Measurements from ENCODE around the gene ATP6V1C2. TPM values are rescaled to one million over a fixed set of nuclear protein-coding genes. Genes with fewer than 3 reads are reported as not detected.

Gene ATP6V1C2
- total RNA-seq, 1 experiment from 2014 or later, result 0.40 TPM

DNA sequence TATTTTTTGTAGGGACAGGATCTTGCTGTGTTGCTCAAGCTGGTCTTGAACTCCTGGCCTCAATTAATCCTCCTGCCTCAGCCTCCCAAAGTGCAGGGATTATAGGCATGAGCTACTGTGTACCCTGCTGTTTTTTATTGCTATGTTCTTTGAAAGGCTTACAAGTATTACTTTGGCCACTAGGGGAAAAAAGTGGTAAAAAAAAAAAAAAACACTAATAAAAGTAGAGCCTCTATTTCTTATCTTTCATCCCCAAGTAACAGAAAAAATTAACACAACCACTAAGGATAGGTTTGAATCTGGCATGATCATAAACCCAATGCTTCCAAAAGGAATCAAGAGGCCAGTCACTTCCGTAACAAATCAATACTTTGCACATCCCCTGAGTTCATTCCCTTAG, 43.2 kb upstream of the ATP6V1C2 start:
- Histone ChIP-seq H3K4me1 (ENCODE audit: insufficient read depth, low read length) (no peaks in the 10 kb centered on the region), H3K4me3 (ENCODE audit: low read length) (no peak overlapping the region), H3K36me3 (ENCODE audit: low read depth, low read length) (peaks cover 29% of the 10 kb centered on the region), H3K27me3 (ENCODE audit: low read length) (no peaks in the 10 kb centered on the region), H3K27ac (ENCODE audit: low read length) (no peak overlapping the region), H4K20me1 (ENCODE audit: low read length) (no peaks in the 10 kb centered on the region), H3F3A (ENCODE audit: low read length, unreplicated experiment) (no peaks in the 10 kb centered on the region), H3K9ac (ENCODE audit: low read length) (no peak overlapping the region), H3K79me2 (ENCODE audit: low read length) (peaks cover 18% of the 10 kb centered on the region), H3K4me2 (ENCODE audit: low read length) (no peak overlapping the region), H2AFZ (ENCODE audit: low read length) (no peak overlapping the region), H3K9me2 (replicated peaks; ENCODE audit: low read length) (no peaks in the 10 kb centered on the region), H3K9me3 (ENCODE audit: low read length) (no peaks in the 10 kb centered on the region)
- DNase-seq, result no peak
- no TSS peak for BruUV-seq (replicated peaks)
- TF ChIP-seq EZH2phosphoT487 (IDR thresholded peaks at IDR 0.05; ENCODE audit: borderline replicate concordance, low read length), result no peak
- peak; percentile 60 for TF ChIP-seq CTCF (conservative IDR thresholded peaks at IDR 0.05; ENCODE audit: low read depth, low read length)
- intact Hi-C loops (cut with micrococcal nuclease), result no loop called here
- ATAC-seq, result no peak
- ChIA-PET CTCF (interaction anchor here (0.7 kb wide), 1 partner anchor 9 kb away, joined by 3 read pairs; no protein-coding TSS in a partner anchor), POLR2A (ENCODE audit: unreplicated experiment) (no interaction called here)

DNA sequence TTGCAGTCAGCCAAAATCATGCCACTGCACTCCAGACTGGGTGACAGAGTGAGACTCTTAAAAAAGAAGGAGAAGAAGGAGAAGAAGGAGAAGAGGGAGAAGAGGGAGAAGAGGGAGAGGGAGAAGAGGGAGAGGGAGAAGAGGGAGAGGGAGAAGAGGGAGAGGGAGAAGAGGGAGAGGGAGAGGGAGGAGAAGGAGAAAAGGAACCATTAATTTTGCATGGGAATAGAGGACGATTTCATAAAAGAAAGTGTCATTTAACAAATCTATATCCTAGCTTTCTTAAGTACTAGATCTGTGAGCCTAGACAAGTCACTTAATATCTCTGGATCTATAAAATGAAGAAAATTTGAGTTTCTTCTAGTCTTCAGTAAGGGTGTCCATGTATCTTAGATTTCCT, 41.2 kb upstream of the ATP6V1C2 start:
- Histone ChIP-seq H3K9ac (ENCODE audit: low read length) (no peak overlapping the region), H3K4me3 (ENCODE audit: low read length) (no peak overlapping the region), H4K20me1 (ENCODE audit: low read length) (no peaks in the 10 kb centered on the region), H3K27ac (ENCODE audit: low read length) (no peak overlapping the region), H2AFZ (ENCODE audit: low read length) (no peak overlapping the region), H3K4me2 (ENCODE audit: low read length) (no peak overlapping the region), H3K27me3 (ENCODE audit: low read length) (no peaks in the 10 kb centered on the region), H3F3A (ENCODE audit: low read length, unreplicated experiment) (no peaks in the 10 kb centered on the region), H3K9me3 (ENCODE audit: low read length) (no peaks in the 10 kb centered on the region), H3K4me1 (ENCODE audit: insufficient read depth, low read length) (no peaks in the 10 kb centered on the region), H3K36me3 (ENCODE audit: low read depth, low read length) (peaks cover 29% of the 10 kb centered on the region), H3K79me2 (ENCODE audit: low read length) (peaks cover 32% of the 10 kb centered on the region), H3K9me2 (replicated peaks; ENCODE audit: low read length) (no peaks in the 10 kb centered on the region)
- POLR2A ChIA-PET (ENCODE audit: unreplicated experiment), result interaction anchor here (0.5 kb wide), 1 partner anchor 382 kb away, joined by 3 read pairs; no protein-coding TSS in a partner anchor
- CTCF ChIA-PET, result no interaction called here
- TF ChIP-seq EZH2 (IDR thresholded peaks at IDR 0.05; ENCODE audit: low read length, unreplicated experiment) (no peak), EZH2phosphoT487 (IDR thresholded peaks at IDR 0.05; ENCODE audit: borderline replicate concordance, low read length) (no peak), CTCF (conservative IDR thresholded peaks at IDR 0.05; ENCODE audit: low read depth, low read length) (no peak)
- BruUV-seq (replicated peaks), result no TSS peak
- no peak for ATAC-seq
- intact Hi-C loops (cut with micrococcal nuclease), result no loop called here
- no peak for DNase-seq

GRCh38 chr2:10680957-10681356, 40.5 kb upstream of the ATP6V1C2 start:
- H3K4me2 ChIP-seq (ENCODE audit: low read length), result no peak overlapping the region
- H4K20me1 ChIP-seq (ENCODE audit: low read length), result no peaks in the 10 kb centered on the region
- peaks cover 39% of the 10 kb centered on the region for H3K79me2 ChIP-seq (ENCODE audit: low read length)
- no peak overlapping the region for H3K4me3 ChIP-seq (ENCODE audit: low read length)
- no TSS peak for BruUV-seq (replicated peaks)
- no peaks in the 10 kb centered on the region for H3K9me3 ChIP-seq (ENCODE audit: low read length)
- no peaks in the 10 kb centered on the region for H3K4me1 ChIP-seq (ENCODE audit: insufficient read depth, low read length)
- intact Hi-C loops (cut with micrococcal nuclease), result no loop called here
- TF ChIP-seq EZH2phosphoT487 (IDR thresholded peaks at IDR 0.05; ENCODE audit: borderline replicate concordance, low read length) (no peak), EZH2 (IDR thresholded peaks at IDR 0.05; ENCODE audit: low read length, unreplicated experiment) (no peak), CTCF (conservative IDR thresholded peaks at IDR 0.05; ENCODE audit: low read depth, low read length) (no peak)
- no peaks in the 10 kb centered on the region for H3K9me2 ChIP-seq (replicated peaks; ENCODE audit: low read length)
- H2AFZ ChIP-seq (ENCODE audit: low read length), result no peak overlapping the region
- H3K27me3 ChIP-seq (ENCODE audit: low read length), result no peaks in the 10 kb centered on the region
- H3F3A ChIP-seq (ENCODE audit: low read length, unreplicated experiment), result no peaks in the 10 kb centered on the region
- DNase-seq, result peak; percentile 63
- H3K9ac ChIP-seq (ENCODE audit: low read length), result no peak overlapping the region
- ChIA-PET POLR2A (ENCODE audit: unreplicated experiment) (interaction anchor here (0.6 to 0.7 kb wide), 3 partner anchors 36 to 594 kb away, joined by 3 to 4 read pairs (median 3); no protein-coding TSS in a partner anchor), CTCF (interaction anchor here (0.6 kb wide), 1 partner anchor 118 kb away, joined by 3 read pairs; no protein-coding TSS in a partner anchor)
- H3K36me3 ChIP-seq (ENCODE audit: low read depth, low read length), result peaks cover 28% of the 10 kb centered on the region
- no peak overlapping the region for H3K27ac ChIP-seq (ENCODE audit: low read length)
- peak; percentile 90 for ATAC-seq
